GM21367 (cell line): ENCODE results near the gene CRYBA4.
A peak's percentile ranks its signal among the peaks of the same experiment; 100 is the strongest.

ENCODE experiments used
- ATAC-seq: cut with Tn5 transposase; IDR thresholded peaks from one replicate; pipeline ENCODE4 v1.9.1; 2021; ENCODE audit not compliant: unreplicated experiment

The CRYBA4 gene

GRCh38 chr22:26621663-26622062 is at the start of gene CRYBA4:
Gene CRYBA4, plus strand, starts transcription at chr22:26621963. Its CDS starts 634 bp downstream, at chr22:26622597.
- ATAC-seq = no peak

- no peak for ATAC-seq
Measured at GRCh38 chr22:26573026-26573662, 48.6 kb upstream of the CRYBA4 start.

- ATAC-seq = no peak
Measured at GRCh38 chr22:26574001-26574723, 47.6 kb upstream of the CRYBA4 start.

- no peak for ATAC-seq
Measured at GRCh38 chr22:26576026-26576680, 45.6 kb upstream of the CRYBA4 start.

GRCh38 chr22:26577081-26577480 is 44.7 kb upstream of the CRYBA4 start:
- ATAC-seq = no peak

- peak; percentile 60 for ATAC-seq
Measured at GRCh38 chr22:26579331-26579886, 42.4 kb upstream of the CRYBA4 start.

GRCh38 chr22:26580240-26580962 is 41.4 kb upstream of the CRYBA4 start:
- ATAC-seq = no peak

GRCh38 chr22:26581026-26581425 is 40.7 kb upstream of the CRYBA4 start:
- ATAC-seq = no peak

- ATAC-seq = no peak
Measured at GRCh38 chr22:26581633-26582168, 40.1 kb upstream of the CRYBA4 start.

- no peak for ATAC-seq
Measured at GRCh38 chr22:26584010-26584409, 37.8 kb upstream of the CRYBA4 start.

- no peak for ATAC-seq
Measured at GRCh38 chr22:26585104-26585790, 36.5 kb upstream of the CRYBA4 start.

- ATAC-seq = no peak
Measured at GRCh38 chr22:26586556-26587325, 35.0 kb upstream of the CRYBA4 start.

- no peak for ATAC-seq
Measured at GRCh38 chr22:26587991-26588613, 33.7 kb upstream of the CRYBA4 start.

- ATAC-seq = no peak
Measured at GRCh38 chr22:26588729-26589366, 32.9 kb upstream of the CRYBA4 start.

- no peak for ATAC-seq
Measured at GRCh38 chr22:26589367-26589844, 32.4 kb upstream of the CRYBA4 start.

GRCh38 chr22:26589845-26590736 is 31.7 kb upstream of the CRYBA4 start, which contains the start of gene TPST2:
Gene TPST2, minus strand, starts transcription at chr22:26590132. Its CDS starts 48,502 bp downstream, at chr22:26541630.
- ATAC-seq = peak; percentile 57

- ATAC-seq = peak; percentile 45
Measured at GRCh38 chr22:26592421-26592891, 29.3 kb upstream of the CRYBA4 start.
